HG03097 (cell line): Measurements from ENCODE around the gene ROCK1.
"Not testable (repeated sequence)": the region's sequence is repeated elsewhere in the genome, so short reads cannot be mapped to it uniquely, and the experiment has no call there.

ENCODE experiments used
- ATAC-seq: cut with Tn5 transposase; IDR thresholded peaks from one replicate; pipeline ENCODE4 v1.9.1; 2021; ENCODE audit not compliant: unreplicated experiment, low FRiP score

Gene ROCK1

GRCh38 chr18:21111346-21112139 is at the start of gene ROCK1:
Gene ROCK1 (minus strand): TSS chr18:21111813. CDS start chr18:21110910, 903 bp downstream.
- ATAC-seq = peak; percentile 92

GRCh38 chr18:21155443-21155842 is 43.8 kb upstream of the ROCK1 start:
- no peak for ATAC-seq

- ATAC-seq = no peak
These were observed 34.4 kb upstream of the ROCK1 start for GRCh38 chr18:21146016-21146415.

DNA sequence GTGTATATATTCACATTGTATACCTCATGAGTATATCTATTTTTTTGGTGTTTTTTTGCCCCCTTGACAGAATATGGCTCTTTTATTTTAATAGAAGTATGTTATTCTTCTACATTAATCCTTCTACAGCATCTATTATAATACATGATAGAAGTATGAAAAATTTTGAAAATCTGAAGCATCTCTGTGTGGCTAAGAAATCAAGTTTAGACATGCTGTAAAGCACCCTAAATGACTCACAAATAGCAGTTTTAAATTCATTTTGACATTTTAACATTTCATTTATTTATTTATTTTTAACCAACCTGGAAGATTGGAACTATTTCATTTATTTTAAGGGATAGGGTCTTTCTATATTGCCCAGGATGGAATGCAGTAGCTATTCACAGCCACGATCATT is 33.8 kb upstream of the ROCK1 start:
- no peak for ATAC-seq

GRCh38 chr18:21141668-21142422 is 30.2 kb upstream of the ROCK1 start:
- ATAC-seq = no peak

- not testable (repeated sequence) for ATAC-seq
These were observed 26.3 kb upstream of the ROCK1 start for GRCh38 chr18:21137719-21138488.

DNA sequence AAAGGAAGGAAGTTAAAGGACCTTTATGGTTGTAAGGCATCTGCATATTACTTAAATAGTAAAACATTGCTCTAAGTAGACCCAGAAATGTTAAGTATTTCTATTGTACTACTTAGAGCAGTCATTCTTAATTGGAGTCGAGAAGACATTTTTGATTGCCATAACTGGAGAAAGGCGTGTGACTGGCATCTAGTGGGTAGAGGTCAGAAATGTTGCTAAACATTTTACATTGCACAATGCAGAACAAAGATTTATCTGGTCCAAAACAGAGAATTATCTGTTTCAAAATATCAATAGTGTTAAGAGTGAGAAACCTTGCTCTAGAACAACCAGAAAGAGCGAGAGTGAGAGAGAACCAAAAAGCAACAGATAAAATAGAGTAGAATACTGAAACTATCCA is 23.3 kb upstream of the ROCK1 start:
- ATAC-seq = no peak

DNA sequence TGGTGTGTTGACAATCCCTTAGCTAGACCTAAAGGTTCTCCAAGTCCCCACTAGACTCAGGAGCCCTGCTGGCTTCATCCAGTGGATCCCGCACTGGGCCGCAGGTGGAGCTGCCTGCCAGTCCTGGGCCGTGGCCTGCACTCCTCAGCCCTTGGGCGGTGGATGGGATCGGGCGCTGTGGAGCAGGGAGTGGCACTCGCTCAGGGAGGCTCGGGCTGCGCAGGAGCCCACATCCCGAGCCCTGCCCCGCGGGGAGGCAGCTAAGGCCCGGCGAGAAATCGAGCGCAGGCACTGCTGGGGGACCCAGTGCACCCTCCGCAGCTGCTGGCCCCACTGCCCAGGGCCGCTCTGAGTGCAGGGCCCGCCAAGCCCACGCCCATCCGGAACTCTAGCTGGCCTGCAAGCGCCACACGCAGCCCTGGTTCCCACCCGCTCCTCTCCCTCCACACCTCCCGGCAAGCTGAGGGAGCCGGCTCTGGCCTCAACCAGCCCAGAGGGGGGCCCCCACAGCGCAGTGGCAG is 20.8 kb upstream of the ROCK1 start:
- ATAC-seq = no peak

- no peak for ATAC-seq
These were observed 20.1 kb upstream of the ROCK1 start for GRCh38 chr18:21131698-21132227.

GRCh38 chr18:21129566-21130216 is 18.1 kb upstream of the ROCK1 start:
- ATAC-seq = no peak

- no peak for ATAC-seq
These were observed 11.8 kb upstream of the ROCK1 start for GRCh38 chr18:21123290-21123926.

- no peak for ATAC-seq
These were observed 7.2 kb upstream of the ROCK1 start for GRCh38 chr18:21118806-21119205.

DNA sequence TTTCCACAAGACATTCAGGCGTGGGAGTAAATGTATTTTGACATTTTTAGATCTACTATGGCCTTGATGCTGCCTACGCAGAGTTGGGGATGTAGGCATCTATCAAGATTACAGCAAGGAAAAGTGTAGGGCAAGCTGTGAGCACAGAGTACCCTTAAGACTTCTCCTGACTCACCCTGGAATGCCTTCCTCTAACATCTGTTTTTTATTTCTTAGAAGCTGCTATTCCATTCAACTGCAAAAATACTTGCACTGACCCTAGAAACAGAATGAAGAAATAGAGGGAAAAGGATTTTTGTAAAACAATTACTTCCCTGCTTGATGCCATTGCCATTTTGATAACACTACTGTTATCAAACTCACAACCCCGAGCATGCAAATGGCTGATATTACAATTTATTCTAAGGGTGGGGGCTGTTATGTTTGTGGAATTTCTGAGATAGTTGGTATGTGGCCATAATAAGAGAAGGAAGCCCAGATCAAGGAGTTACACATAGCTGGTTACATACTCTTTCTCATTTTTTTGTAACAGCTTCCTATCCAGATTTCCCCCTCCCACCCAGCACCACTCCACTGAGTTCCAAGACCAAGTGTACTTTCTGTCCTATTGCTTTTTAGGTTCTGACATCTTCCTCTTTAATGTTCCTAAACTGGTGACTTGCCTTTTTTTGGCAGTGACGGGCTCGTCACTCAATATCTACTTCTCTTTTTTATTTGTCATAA is 6.0 kb upstream of the ROCK1 start:
- no peak for ATAC-seq

DNA sequence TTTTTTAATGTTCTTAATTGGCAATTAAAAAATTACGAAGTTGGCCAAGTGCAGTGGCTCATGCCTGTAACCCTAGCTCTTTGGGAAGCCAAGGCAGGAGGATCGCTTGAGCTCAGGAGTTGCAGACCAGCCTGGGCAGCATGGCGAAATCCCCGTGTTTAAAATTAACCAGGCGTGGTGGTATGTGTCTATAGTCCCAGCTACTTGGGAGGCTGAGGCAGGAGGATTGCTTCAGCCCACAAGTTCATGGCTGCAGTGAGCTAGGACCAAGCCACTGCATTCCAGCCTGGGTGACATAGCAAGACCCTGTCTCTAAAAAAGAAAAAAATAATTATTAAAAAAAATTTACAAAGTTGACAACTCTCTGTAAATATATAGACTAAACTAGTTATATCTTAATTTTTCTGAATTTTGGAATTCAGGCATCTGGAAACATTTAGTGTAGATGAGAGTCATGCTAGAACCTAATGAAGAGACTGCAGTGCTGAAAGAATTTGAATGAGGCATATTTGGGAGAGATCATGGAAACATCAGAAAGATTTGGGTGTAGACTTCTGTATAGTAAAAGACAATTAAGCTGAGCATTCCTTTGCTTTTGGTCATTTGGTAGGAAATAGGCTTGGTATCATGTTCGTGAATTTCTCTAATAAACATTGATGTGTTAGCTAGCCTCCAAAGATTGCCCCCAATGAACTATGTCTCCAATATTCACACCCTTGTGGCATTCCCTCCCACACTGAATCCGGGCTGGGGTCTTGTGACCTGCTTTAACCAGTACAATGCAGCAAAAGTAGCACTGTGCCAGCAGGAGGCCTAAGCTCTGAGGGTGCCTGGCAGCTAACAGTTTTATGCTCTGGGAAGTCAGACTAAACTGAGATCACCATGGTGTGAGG is 4.2 kb upstream of the ROCK1 start:
- ATAC-seq = no peak

- no peak for ATAC-seq
These were observed 1.0 kb upstream of the ROCK1 start for GRCh38 chr18:21112543-21113105.

DNA sequence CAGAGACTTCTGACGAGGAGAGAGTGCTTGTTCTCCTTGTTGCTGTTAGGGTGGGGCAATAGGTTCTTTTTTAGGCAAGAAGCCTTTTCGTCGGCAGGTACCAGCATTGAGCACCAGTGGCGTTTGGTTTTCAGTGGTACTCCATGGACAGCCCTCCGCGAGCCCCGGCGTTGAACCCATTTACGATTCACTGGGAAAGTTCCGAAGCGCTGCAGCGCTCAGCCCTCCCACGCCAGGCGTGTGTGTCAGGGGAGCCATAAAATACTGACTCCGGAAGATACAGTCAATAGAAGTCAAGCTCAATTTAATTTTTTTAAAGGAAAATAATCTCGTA is 494 bp upstream of the ROCK1 start:
- no peak for ATAC-seq

GRCh38 chr18:21110713-21111345 is 784 bp downstream of the ROCK1 start:
- peak; percentile 31 for ATAC-seq
